HuH-7 (cell line): ENCODE results near the gene CAMK1D.

Source experiments
- DNase-seq: peaks from one replicate; pipeline ENCODE4 v3.0.0; 2011; ENCODE audit warnings: low spot score

Gene CAMK1D

DNA sequence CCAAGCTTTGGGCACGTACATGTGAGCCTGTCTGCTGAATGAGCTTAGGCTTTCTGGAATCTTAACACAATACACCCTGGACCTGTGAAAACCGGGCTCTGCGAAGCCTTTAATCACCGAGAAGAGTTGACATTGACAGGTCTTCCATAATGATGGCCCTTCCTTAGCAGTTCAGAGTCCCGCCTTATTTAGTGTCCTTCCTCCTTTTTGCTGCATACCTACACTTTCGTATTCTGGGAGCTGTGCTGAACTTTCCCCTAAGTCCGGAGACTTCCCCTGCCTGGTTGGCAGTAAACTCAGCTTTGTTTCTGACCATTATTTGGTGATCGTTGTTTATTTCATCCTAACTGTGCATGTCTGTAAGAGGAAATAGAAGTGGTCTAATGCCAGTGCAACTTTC lies 212.0 kb downstream of the CAMK1D start:
- DNase-seq, result no peak

GRCh38 chr10:12561720-12562119 lies 212.4 kb downstream of the CAMK1D start:
- DNase-seq, result no peak

- no peak for DNase-seq
Measured at GRCh38 chr10:12563489-12563888, 214.1 kb downstream of the CAMK1D start.

DNA sequence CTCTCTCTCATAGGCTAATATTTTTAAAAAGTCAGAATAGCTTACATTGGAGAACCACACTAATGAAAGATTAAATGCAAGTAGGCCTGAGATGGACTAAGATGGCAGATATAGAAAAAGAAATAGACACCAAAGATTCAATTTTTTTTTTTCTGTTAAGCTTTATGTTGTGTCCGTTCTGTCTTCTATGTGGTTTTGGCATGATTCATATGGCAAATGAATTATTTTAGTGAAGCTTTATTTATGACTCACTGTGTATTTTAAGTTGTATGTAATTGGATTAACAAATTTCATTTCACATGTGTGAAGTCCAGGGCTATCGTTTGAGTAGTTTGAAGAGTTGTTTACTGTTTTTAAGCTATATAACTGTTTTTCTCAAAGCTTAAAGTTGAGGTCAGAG lies 214.8 kb downstream of the CAMK1D start:
- no peak for DNase-seq

- DNase-seq, result no peak
Measured at GRCh38 chr10:12566161-12567115, 217.1 kb downstream of the CAMK1D start.

DNA sequence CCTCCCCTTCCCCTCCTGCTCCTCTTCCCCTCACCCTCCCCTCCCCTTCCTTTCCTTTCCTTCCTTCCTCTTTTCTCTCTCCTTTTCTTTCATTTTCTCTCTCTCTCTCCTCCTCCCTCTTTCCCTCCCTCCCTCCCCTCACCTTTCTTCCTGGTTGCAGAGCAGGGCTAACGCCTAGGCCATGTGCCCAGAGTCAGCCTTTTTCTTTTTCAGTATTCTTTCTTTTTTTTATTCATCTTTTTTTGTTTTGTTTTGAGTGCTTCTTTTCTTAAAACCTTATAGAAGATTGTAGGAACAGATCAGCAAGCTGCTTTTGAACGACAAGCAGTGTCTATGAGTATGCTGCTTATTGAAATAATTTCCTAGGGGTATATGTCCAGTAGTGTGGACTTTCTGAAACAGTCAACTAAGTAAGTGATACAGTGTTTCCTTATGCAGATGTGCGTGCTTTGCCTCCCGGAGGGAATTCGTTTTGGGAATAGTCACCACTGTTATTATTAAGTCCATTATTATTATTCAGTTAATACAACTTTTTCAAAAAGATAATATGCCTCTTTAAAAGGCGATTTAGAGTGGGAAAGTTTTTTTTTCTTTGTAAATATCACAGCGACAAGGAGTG lies 219.2 kb downstream of the CAMK1D start:
- no peak for DNase-seq

- DNase-seq, result no peak
Measured at GRCh38 chr10:12572281-12572680, 222.9 kb downstream of the CAMK1D start.

- no peak for DNase-seq
Measured at GRCh38 chr10:12577610-12578009, 228.3 kb downstream of the CAMK1D start.

DNA sequence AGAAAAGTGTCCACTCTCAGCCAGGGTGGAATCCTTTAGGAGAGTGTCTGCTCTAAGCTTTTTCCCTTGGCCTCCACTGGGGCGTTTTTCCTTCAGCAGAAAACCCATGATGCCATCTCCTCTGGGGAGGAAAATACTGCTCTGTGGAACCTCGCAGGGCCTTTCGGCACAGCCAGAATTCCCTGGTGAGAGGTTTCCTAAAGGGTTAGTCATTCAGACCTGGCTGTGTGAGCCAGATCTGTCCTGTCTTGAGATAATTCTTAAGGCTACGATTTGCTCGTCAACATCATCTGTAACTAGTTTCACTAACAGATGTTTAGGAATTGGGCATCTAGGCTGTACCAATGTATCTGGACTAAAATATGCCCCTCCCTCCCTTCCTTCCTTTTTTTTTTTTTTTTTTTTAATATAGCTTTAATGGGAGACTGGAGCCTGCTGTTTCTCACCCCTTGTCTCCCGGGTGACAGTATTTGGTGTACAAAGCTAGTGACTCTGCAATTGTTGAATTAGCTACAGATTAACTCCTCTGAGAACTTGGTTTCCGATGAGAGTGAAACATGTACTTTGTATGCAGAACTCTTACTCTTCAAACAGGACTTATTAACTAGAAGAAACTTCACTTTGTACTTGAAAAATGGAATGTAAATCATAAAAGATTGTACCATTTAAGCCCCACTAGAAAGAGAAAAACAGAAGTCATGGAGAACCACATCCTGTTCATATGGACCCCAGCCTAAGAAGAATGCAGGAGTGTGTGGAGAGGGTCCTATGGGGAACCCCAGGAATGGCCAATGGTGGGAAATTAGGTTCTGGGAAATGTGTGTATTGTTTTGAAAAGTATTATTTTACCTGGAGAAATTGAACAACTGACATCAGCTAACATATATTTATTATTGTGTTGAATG lies 230.9 kb downstream of the CAMK1D start:
- DNase-seq, result no peak

- DNase-seq, result no peak
Measured at GRCh38 chr10:12583891-12584595, 234.7 kb downstream of the CAMK1D start.

DNA sequence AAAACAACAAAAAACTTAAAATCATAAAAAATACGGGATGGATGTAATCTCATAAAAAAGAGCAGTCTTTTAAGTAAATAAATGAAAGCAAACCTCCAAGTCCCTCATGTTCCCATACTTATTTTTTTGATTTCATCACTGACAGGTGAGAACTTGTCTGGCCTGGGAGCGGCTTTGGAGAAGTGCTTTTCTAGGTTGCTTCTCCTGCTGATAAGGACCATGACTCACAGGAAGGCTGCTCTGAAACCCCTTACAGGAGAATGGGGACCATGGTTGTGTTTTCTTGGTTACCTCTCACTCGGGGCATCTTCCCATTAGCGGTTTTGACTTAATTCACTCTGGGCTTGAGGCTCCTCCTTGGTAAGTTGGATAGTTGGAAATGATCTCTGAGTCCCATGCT lies 237.4 kb downstream of the CAMK1D start:
- DNase-seq, result no peak

GRCh38 chr10:12587451-12587888 lies 238.1 kb downstream of the CAMK1D start:
- DNase-seq, result no peak

DNA sequence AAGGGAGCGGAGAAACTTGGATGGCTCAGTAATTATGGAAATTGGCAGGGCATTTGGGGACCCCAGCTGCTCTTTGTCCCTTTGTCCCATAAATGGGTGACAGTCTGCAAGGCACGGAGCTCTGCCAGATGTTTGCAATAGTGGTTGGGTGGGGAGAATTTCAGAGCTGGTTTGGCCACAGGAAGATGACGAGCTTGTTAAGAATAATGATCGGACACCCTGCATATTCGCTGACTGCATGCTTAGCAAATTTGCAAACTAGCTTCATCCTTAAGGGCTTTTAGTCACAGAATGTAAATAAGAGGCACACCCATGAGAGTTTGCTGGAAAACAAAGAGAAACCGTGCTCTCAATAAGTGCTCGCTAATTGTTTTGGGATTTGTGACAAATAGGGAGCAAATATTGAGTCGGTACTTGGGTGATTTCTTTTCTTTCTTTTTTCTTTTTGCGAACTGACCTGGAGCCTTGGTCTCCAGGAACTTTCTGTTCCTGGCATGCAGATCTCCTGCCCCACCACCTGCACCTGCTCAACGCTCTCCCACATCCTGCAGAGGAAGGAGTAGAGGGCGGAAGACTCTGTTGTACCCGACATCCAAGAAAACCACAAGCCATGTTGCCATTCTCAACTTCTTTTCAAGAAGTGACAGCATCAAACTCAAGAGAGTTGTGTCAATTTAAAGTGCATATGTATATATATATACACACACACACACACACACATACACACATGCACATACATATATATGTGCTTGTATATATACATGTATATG lies 238.9 kb downstream of the CAMK1D start:
- DNase-seq, result no peak

GRCh38 chr10:12589291-12589690 lies 239.9 kb downstream of the CAMK1D start:
- no peak for DNase-seq

- no peak for DNase-seq
Measured at GRCh38 chr10:12589791-12590190, 240.4 kb downstream of the CAMK1D start.

GRCh38 chr10:12590675-12591659 lies 241.6 kb downstream of the CAMK1D start:
- no peak for DNase-seq

GRCh38 chr10:12592967-12593366 lies 243.6 kb downstream of the CAMK1D start:
- no peak for DNase-seq

DNA sequence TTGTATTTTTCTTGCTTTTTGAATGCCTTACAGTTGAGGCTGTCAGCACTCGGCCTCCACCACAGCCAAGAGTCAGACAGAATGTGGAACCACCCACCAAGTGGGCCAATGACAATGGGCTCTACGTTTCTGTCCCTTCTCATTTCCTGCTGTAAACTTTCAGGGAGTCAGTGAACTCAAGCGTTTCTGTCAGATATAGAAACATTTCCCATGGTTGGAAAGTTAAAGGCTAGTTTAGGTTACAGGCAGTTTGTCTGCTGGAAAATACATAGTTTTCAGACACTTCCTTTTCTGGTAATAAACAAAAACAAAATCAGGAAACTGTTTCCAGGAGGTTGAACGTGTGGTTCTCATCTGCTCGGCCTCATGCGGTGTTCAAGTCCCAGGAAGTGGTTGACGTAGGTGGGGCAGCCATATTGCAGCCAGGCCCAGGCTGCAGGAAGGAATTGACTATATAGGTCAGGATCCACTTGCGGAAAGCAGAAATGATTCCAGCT lies 245.1 kb downstream of the CAMK1D start:
- DNase-seq, result no peak

GRCh38 chr10:12595936-12596576 lies 246.7 kb downstream of the CAMK1D start:
- DNase-seq, result no peak
